GM13976 (cell line): ENCODE data around the gene SH3PXD2A.

ENCODE experiments used
- DNase-seq: peaks from one replicate; pipeline ENCODE4 v3.0.0; 2012; ENCODE audit warnings: low spot score
- CTCF ChIP-seq: IDR thresholded peaks from 2 replicates; pipeline ENCODE4 v1.5.1; 2012; ENCODE audit warnings: borderline replicate concordance, mild to moderate bottlenecking; ENCODE audit not compliant: insufficient read depth; ENCODE audit errors: extremely low read depth, missing control alignments, control extremely low read depth
- in situ Hi-C: fragments of 300-500 bp; cut with MboI; formaldehyde crosslinking; loops from one replicate; pipeline ENCODE4 v1.12.0; 2022; ENCODE audit warnings: low sequenced_read_pairs, mixed read lengths, inconsistent platforms; ENCODE audit not compliant: unreplicated experiment

SH3PXD2A gene

GRCh38 chr10:103748020-103748419 lies 107.4 kb downstream of the SH3PXD2A start:
- no peak for TF ChIP-seq CTCF
- no peak for DNase-seq
- in situ Hi-C loops = no loop called here

DNA sequence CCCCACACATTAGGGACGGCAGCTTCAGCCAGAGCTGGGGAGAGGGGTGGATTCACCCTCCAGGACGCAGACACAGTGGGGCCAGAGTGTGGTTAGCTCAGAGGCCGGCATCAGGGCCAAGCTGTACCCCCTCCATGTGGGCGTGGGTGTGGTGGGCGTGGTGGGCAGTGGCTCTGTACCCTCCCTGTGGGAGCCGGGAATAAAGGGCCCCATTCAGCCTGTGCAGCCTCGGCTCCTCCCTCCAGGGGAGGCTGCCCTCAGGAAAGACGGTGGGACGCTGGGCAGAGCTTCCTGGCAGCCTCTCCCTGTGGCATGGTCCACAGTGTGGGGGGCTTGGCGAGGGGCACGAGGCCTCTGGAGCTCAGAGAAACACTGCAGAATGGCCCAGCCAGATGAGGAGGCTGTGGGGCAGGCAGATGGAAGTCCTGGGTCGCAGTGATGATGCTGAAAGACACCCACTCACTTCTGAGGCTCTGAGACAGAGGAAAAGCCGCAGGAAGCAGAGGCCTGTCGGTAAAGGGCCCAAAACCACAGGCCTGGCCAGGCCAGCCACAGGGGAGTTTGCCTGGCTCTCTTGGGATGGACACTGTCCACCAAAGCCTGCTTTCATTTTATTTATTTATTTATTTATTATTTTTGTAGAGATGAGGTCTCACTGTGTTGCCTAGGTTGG lies 108.0 kb downstream of the SH3PXD2A start:
- DNase-seq = no peak
- in situ Hi-C loops = no loop called here
- TF ChIP-seq CTCF = no peak

DNA sequence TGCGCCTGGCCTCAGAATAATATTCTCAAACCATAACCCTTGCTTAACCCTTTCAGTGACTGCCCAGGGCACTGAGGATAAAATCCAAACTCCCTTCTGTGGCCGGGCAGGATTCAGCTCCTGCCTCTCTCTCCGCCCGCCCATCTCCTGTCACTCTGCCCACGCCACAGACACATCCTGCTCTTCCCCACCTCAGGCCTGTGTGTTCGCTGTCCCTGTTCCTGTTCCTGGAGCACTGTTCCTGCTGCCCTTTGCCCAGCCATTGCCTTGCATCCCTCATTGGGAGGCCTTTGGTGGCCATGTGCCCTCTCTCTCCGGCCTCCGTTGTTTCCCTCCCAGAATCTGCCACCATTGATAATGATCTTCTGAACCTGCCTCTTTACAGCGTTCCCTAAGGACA lies 108.8 kb downstream of the SH3PXD2A start:
- no peak for TF ChIP-seq CTCF
- in situ Hi-C loops = no loop called here
- DNase-seq = no peak

GRCh38 chr10:103745341-103746247 lies 109.8 kb downstream of the SH3PXD2A start:
- in situ Hi-C loops = no loop called here
- no peak for DNase-seq

DNA sequence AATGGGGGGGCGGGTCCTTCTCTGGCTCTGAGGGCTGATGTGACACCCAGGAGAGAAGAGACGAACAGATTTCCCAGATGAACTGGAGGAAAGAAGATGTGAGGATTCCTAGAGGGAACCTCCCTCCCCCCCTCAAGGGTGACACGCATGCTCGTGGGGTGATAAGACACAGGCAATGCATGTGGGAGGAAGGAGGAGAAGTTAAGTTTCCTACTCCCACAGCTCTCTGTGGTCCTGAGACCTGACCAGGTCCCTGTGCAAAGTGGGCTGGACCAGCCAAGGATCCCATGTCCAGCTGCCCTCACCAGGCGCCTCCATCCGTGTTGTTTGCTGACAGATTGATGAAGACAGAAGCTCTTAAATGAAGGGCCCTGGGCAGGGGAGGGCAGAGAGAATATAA lies 112.6 kb downstream of the SH3PXD2A start:
- DNase-seq = no peak
- in situ Hi-C loops = no loop called here
- TF ChIP-seq CTCF = no peak

More at GRCh38 chr10:103745341-103746247, 109.8 kb downstream of the SH3PXD2A start:
- TF ChIP-seq CTCF = no peak

- no peak for TF ChIP-seq CTCF
- in situ Hi-C loops = no loop called here
- DNase-seq = no peak
These were observed 114.8 kb downstream of the SH3PXD2A start for GRCh38 chr10:103740611-103741010.
